ENCODE measurements around the gene NRL. TPM values are rescaled to one million over a fixed set of nuclear protein-coding genes. Genes with fewer than 3 reads are reported as not detected.

Gene NRL
- total RNA-seq, 4 donors from 2014 or later = 2.2 to 2.9 (median 2.3) TPM

- H3K9me3 ChIP-seq = no peaks in the 10 kb centered on the region
- H3K36me3 ChIP-seq = no peaks in the 10 kb centered on the region
- WGBS = 81% methylated on average over 3 of the region's 3 CpGs
- DNase-seq (ENCODE audit: low spot score in 2 of 2) = no peak
- no peak overlapping the region for H3K27ac ChIP-seq
- H3K4me1 ChIP-seq = peaks cover 16% of the 10 kb centered on the region
- H3K27me3 ChIP-seq = no peaks in the 10 kb centered on the region
- H3K4me3 ChIP-seq = no peak overlapping the region
- TF ChIP-seq CTCF (IDR thresholded peaks at IDR 0.05) (no peak), POLR2A (IDR thresholded peaks at IDR 0.05) (no peak), EP300 (IDR thresholded peaks at IDR 0.05) (no peak), POLR2AphosphoS5 (IDR thresholded peaks at IDR 0.05) (no peak)
Measured at GRCh38 chr14:24083462-24083861, 31.3 kb downstream of the NRL start.

- TF ChIP-seq POLR2AphosphoS5 (IDR thresholded peaks at IDR 0.05) (no peak), POLR2A (IDR thresholded peaks at IDR 0.05) (no peak), CTCF (IDR thresholded peaks at IDR 0.05) (no peak), EP300 (IDR thresholded peaks at IDR 0.05) (no peak)
- WGBS = 97% methylated on average over 5 of the region's 5 CpGs
- H3K9me3 ChIP-seq = no peaks in the 10 kb centered on the region
- H3K4me3 ChIP-seq = no peak overlapping the region
- no peaks in the 10 kb centered on the region for H3K27me3 ChIP-seq
- no peaks in the 10 kb centered on the region for H3K36me3 ChIP-seq
- no peak for DNase-seq (ENCODE audit: low spot score in 2 of 2)
- peaks cover 16% of the 10 kb centered on the region for H3K4me1 ChIP-seq
- no peak overlapping the region for H3K27ac ChIP-seq
Measured at GRCh38 chr14:24082411-24083080, 32.2 kb downstream of the NRL start.

GRCh38 chr14:24081739-24082211 lies 33.0 kb downstream of the NRL start:
- Histone ChIP-seq H3K27ac (no peak overlapping the region), H3K4me1 (peaks cover 16% of the 10 kb centered on the region), H3K36me3 (no peaks in the 10 kb centered on the region), H3K9me3 (no peaks in the 10 kb centered on the region), H3K27me3 (no peaks in the 10 kb centered on the region), H3K4me3 (peak overlapping the region; percentile 53)
- TF ChIP-seq CTCF (IDR thresholded peaks at IDR 0.05) (no peak), POLR2A (IDR thresholded peaks at IDR 0.05) (no peak), POLR2AphosphoS5 (IDR thresholded peaks at IDR 0.05) (no peak)
- WGBS = 32% methylated on average over 22 of the region's 26 CpGs
- no peak for DNase-seq (ENCODE audit: low spot score in 2 of 2)

- no peak for DNase-seq (ENCODE audit: low spot score in 2 of 2)
- under 1% methylated on average over 38 of the region's 74 CpGs for WGBS
- Histone ChIP-seq H3K27ac (no peak overlapping the region), H3K27me3 (no peaks in the 10 kb centered on the region), H3K9me3 (no peaks in the 10 kb centered on the region), H3K4me3 (peak overlapping the region; percentile 53), H3K4me1 (peaks cover 16% of the 10 kb centered on the region), H3K36me3 (no peaks in the 10 kb centered on the region)
- TF ChIP-seq POLR2A (IDR thresholded peaks at IDR 0.05) (no peak), POLR2AphosphoS5 (IDR thresholded peaks at IDR 0.05) (no peak), EP300 (IDR thresholded peaks at IDR 0.05) (no peak), CTCF (IDR thresholded peaks at IDR 0.05) (no peak)
Measured at GRCh38 chr14:24080888-24081738, 33.6 kb downstream of the NRL start.

- Histone ChIP-seq H3K27ac (no peak overlapping the region), H3K36me3 (no peaks in the 10 kb centered on the region), H3K4me1 (peaks cover 16% of the 10 kb centered on the region), H3K4me3 (no peak overlapping the region), H3K27me3 (no peaks in the 10 kb centered on the region), H3K9me3 (no peaks in the 10 kb centered on the region)
- WGBS = 93% methylated on average over 6 of the region's 6 CpGs
- TF ChIP-seq POLR2AphosphoS5 (IDR thresholded peaks at IDR 0.05) (no peak), CTCF (IDR thresholded peaks at IDR 0.05) (no peak), POLR2A (IDR thresholded peaks at IDR 0.05) (no peak), EP300 (IDR thresholded peaks at IDR 0.05) (no peak)
- no peak for DNase-seq (ENCODE audit: low spot score in 2 of 2)
Measured at GRCh38 chr14:24080142-24080530, 34.6 kb downstream of the NRL start.
